CD14-positive monocyte (primary cell): ENCODE measurements around the gene C12orf43. TPM values are rescaled to one million over a fixed set of nuclear protein-coding genes. Genes with fewer than 3 reads are reported as not detected.

Experiments
- DNase-seq, 3 donors: peaks; one replicate each; pipeline ENCODE4 v3.0.0-alpha.2; 2011 to 2022
- H2AFZ ChIP-seq: 2 replicates; pipeline ENCODE4 v1.6.0; 2012; ENCODE audit warnings: mild to moderate bottlenecking, low read depth, low read length, inconsistent platforms; ENCODE audit not compliant: insufficient read depth, poor library complexity, severe bottlenecking
- H3K27ac ChIP-seq, 2 donors: 1 replicate in 1 of 2; 2 replicates in 1 of 2; pipeline ENCODE4 v1.5.1; 2012 to 2013; ENCODE audit warnings: low read length in 2 of 2, control low read depth in 1 of 2, inconsistent platforms in 1 of 2, low read depth in 1 of 2, mild to moderate bottlenecking in 1 of 2
- H3K27me3 ChIP-seq, 2 donors: one replicate each; pipeline versions ENCODE4 v1.6.0 to v1.6.1; 2011 to 2013; ENCODE audit warnings: low read length in 2 of 2; ENCODE audit not compliant: control insufficient read depth in 2 of 2, insufficient read depth in 2 of 2
- H3K36me3 ChIP-seq, 2 donors: replicated peaks in 1 of 2; 1 replicate in 1 of 2; 2 replicates in 1 of 2; pipeline versions ENCODE4 v1.5.1 to v1.6.1; 2012 to 2013; ENCODE audit warnings: low read length in 2 of 2, control low read depth in 1 of 2, inconsistent platforms in 1 of 2, mild to moderate bottlenecking in 1 of 2; ENCODE audit not compliant: insufficient read depth in 2 of 2, control insufficient read depth in 1 of 2
- H3K4me1 ChIP-seq, 2 donors: 1 replicate in 1 of 2; 2 replicates in 1 of 2; pipeline versions ENCODE4 v1.5.1 to v1.6.1; 2012 to 2013; ENCODE audit warnings: low read length in 2 of 2, control low read depth in 1 of 2, inconsistent platforms in 1 of 2, mild to moderate bottlenecking in 1 of 2, moderate library complexity in 1 of 2; ENCODE audit not compliant: insufficient read depth in 2 of 2, control insufficient read depth in 1 of 2
- H3K4me2 ChIP-seq: replicated peaks from 2 replicates; pipeline ENCODE3; 2012; ENCODE audit warnings: low read length, moderate library complexity, mild to moderate bottlenecking; ENCODE audit not compliant: poor library complexity, severe bottlenecking; ENCODE audit errors: extremely low read depth
- H3K4me3 ChIP-seq, 3 experiments: fragments of 200-600 bp in 1 of 3; sonication (generic) in 1 of 3; replicated peaks in 1 of 3; 1 replicate in 2 of 3; 2 replicates in 1 of 3; pipeline ENCODE4 v1.5.1; 2011 to 2013; ENCODE audit warnings: low read length in 3 of 3, mild to moderate bottlenecking in 3 of 3, control low read depth in 2 of 3, low read depth in 2 of 3, inconsistent platforms in 1 of 3, moderate library complexity in 1 of 3
- H3K79me2 ChIP-seq: 2 replicates; pipeline ENCODE4 v1.6.0; 2012; ENCODE audit warnings: mild to moderate bottlenecking, control low read depth, inconsistent platforms, low read length, moderate library complexity; ENCODE audit not compliant: insufficient read depth
- H3K9ac ChIP-seq: 2 replicates; pipeline ENCODE4 v1.6.0; 2017; ENCODE audit warnings: low read length, mild to moderate bottlenecking; ENCODE audit not compliant: insufficient read depth, poor library complexity, severe bottlenecking
- H3K9me3 ChIP-seq, 2 donors: replicated peaks in 1 of 2; 1 replicate in 1 of 2; 2 replicates in 1 of 2; pipeline versions ENCODE4 v1.5.1 to v1.6.1; 2012 to 2013; ENCODE audit warnings: low read length in 2 of 2, control low read depth in 1 of 2; ENCODE audit not compliant: control insufficient read depth in 1 of 2, insufficient read depth in 1 of 2
- H4K20me1 ChIP-seq: 2 replicates; pipeline ENCODE4 v1.6.0; 2012; ENCODE audit warnings: mild to moderate bottlenecking, low read length, control low read depth, moderate library complexity; ENCODE audit not compliant: insufficient read depth
- H3K27ac Mint-ChIP-seq, 7 donors: one replicate each; pipeline ENCODE4 v1.8.0; 2020; ENCODE audit warnings: mild to moderate bottlenecking in 7 of 7, mixed read lengths in 7 of 7, moderate library complexity in 6 of 7, inconsistent platforms in 2 of 7
- H3K27me3 Mint-ChIP-seq, 3 donors: one replicate each; pipeline ENCODE4 v1.8.0; 2021 to 2022; ENCODE audit warnings: low read depth in 3 of 3, mild to moderate bottlenecking in 3 of 3, mixed read lengths in 3 of 3, moderate library complexity in 3 of 3, inconsistent platforms in 1 of 3
- H3K36me3 Mint-ChIP-seq, 2 donors: one replicate each; pipeline ENCODE4 v1.8.0; 2020; ENCODE audit warnings: mixed read lengths in 2 of 2, inconsistent platforms in 1 of 2, mild to moderate bottlenecking in 1 of 2
- H3K4me1 Mint-ChIP-seq: one replicate; pipeline ENCODE4 v1.8.0; 2020; ENCODE audit warnings: mild to moderate bottlenecking, mixed read lengths
- H3K4me3 Mint-ChIP-seq, 2 donors: one replicate each; pipeline ENCODE4 v1.8.0; 2020; ENCODE audit warnings: mild to moderate bottlenecking in 2 of 2, mixed read lengths in 2 of 2, moderate library complexity in 1 of 2
- H3K9me3 Mint-ChIP-seq, 7 donors: one replicate each; pipeline ENCODE4 v1.8.0; 2020 to 2022; ENCODE audit warnings: mixed read lengths in 7 of 7, mild to moderate bottlenecking in 6 of 7, moderate library complexity in 6 of 7, inconsistent platforms in 2 of 7
- WGBS: methylation state at CpG from one replicate; pipeline ENCODE4 v1.1.5; 2013; ENCODE audit warnings: missing lambda C conversion rate; ENCODE audit not compliant: insufficient coverage; 5-methylcytosine and 5-hydroxymethylcytosine counted together
- intact Hi-C, 2 donors: fragments of 100-400 bp; cut with micrococcal nuclease; formaldehyde crosslinking; loops; one replicate each; pipeline versions ENCODE4 v1.15.0 to v1.15.1; 2023
- polyA plus RNA-seq, 3 donors: library from polyadenylated mRNA; depleted of rRNA in 1 of 3; unstranded in 2 of 3; stranded (reverse) in 1 of 3; fragments of 300-500 nt in 2 of 3; fragments of >200 nt in 1 of 3; fragmentation: Illumina TruSeq in 2 of 3; gene quantifications; 1 replicate in 2 of 3; 2 replicates in 1 of 3; pipeline ENCODE4 v1.2.3, GENCODE V29; 2012 to 2021
- TF ChIP-seq, protein P1 (sequence below): fragments of 200-600 bp; IDR thresholded peaks from one replicate; pipeline ENCODE4 v1.8.0; 2022; ENCODE audit warnings: antibody characterized with exemption, mild to moderate bottlenecking

The C12orf43 gene
- polyA plus RNA-seq, 3 donors: 7.2 to 10.9 (median 9.6) TPM

DNA sequence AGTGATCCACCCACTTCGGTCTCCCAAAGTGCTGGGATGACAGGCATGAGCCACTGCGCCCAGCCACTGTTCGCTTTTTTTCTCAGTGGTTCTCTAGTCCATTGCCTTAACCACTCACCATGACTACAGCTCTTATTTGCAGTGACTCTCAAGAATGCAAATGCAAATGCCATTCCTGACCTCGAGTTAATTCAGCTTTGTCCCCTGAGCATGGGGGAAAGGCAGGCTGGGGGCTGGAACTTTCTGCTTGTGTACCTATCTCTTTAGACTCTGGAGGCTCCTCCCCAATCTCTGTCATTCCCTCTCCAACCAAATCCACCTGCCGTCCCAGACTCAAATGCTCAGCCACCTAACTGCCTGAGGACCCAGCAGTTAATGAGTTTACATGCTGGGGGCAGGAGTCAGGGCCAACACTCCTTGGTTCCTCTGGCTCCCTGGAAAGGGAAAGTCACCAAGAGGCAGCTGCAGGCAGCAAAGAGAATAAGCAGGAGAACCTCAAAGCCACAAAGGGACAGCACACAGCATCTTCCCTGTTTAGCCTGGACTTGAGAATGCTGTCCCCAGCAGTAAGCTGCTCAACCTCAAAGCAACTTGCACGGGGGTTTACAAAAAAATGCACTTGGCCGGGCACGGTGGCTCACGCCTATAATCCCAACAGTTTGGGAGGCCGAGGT, 43.3 kb downstream of the C12orf43 start:
- Histone ChIP-seq H3K27me3 (no peaks in the 10 kb centered on the region), H3K9ac (no peak overlapping the region), H3K4me1 (peaks cover 10 to 14% of the 10 kb centered on the region in 2 donors), H3K4me2 (no peak overlapping the region), H4K20me1 (no peaks in the 10 kb centered on the region), H3K36me3 (no peaks in the 10 kb centered on the region), H3K4me3 (no peak overlapping the region), H3K9me3 (no peaks in the 10 kb centered on the region), H3K79me2 (no peaks in the 10 kb centered on the region), H2AFZ (no peak overlapping the region), H3K27ac (no peak overlapping the region)
- intact Hi-C loops: loop anchor here (5.0 to 10.0 kb wide), 3 partner anchors 328 to 391 kb away; partner anchors contain the start of genes CABP1 (in 2 of the 2) and POP5 (in 1 of the 2)
- Mint-ChIP-seq H3K27ac (no peak overlapping the region), H3K4me1 (peaks cover 14% of the 10 kb centered on the region), H3K36me3 (no peaks in the 10 kb centered on the region), H3K27me3 (no peaks in the 10 kb centered on the region), H3K4me3 (no peak overlapping the region), H3K9me3 (no peaks in the 10 kb centered on the region)
- 85% methylated on average over 4 of the region's 10 CpGs for WGBS
- TF ChIP-seq, protein P1, sequence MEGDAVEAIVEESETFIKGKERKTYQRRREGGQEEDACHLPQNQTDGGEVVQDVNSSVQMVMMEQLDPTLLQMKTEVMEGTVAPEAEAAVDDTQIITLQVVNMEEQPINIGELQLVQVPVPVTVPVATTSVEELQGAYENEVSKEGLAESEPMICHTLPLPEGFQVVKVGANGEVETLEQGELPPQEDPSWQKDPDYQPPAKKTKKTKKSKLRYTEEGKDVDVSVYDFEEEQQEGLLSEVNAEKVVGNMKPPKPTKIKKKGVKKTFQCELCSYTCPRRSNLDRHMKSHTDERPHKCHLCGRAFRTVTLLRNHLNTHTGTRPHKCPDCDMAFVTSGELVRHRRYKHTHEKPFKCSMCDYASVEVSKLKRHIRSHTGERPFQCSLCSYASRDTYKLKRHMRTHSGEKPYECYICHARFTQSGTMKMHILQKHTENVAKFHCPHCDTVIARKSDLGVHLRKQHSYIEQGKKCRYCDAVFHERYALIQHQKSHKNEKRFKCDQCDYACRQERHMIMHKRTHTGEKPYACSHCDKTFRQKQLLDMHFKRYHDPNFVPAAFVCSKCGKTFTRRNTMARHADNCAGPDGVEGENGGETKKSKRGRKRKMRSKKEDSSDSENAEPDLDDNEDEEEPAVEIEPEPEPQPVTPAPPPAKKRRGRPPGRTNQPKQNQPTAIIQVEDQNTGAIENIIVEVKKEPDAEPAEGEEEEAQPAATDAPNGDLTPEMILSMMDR: no peak
- DNase-seq: no peak

DNA sequence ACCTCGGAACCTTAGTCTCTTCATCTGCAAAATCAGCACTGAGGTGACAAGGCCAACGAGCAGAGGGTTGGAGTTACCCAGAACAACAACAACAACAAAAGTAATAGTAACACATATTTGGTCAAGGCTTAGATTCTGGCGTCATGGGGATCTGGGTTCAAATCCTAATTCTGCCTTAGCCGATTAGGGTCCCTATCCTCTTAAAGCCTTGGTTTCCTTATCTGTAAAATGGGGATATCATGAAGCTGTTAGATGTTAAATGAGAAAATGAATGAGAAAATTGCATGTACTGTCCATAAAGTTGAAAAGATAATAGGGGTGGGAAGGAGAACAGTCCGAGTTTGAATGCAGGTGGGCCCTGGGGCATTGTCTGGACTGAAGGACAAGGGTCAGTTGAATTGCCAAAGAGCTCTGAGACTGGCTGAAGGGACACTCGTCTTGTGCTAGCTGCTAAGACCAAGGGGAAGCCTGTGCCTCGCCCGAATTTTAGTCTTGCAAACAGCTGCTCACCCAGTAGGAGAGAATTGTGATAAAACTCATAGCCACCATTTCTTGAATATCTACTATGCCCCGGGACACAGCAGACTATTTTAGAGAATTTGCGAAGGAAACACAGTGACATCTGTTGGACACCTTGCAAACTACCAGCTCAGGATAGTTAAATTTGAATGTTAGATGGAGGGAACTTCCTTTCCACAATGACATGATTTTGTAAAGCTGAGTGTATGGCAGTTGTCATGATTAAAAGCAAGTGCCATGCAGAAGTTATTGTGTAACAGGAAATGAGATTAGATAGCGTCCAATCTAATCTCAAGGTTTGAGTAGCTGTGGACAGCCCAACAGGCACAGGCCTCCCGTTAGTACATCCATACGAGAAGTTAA, 44.7 kb downstream of the C12orf43 start:
- DNase-seq: peak; percentile 44 to 65 (median 62)
- no peaks in the 10 kb centered on the region for H3K9me3 Mint-ChIP-seq

More for the DNA sequence above, 44.7 kb downstream of the C12orf43 start:
- Histone ChIP-seq H3K27ac (no peak overlapping the region), H2AFZ (peak overlapping the region; percentile 39), H3K4me3 (no peak overlapping the region), H3K79me2 (no peaks in the 10 kb centered on the region), H3K9ac (no peak overlapping the region), H3K27me3 (no peaks in the 10 kb centered on the region), H4K20me1 (no peaks in the 10 kb centered on the region), H3K9me3 (no peaks in the 10 kb centered on the region), H3K4me1 (peaks cover 10 to 14% of the 10 kb centered on the region in 2 donors), H3K36me3 (no peaks in the 10 kb centered on the region), H3K4me2 (no peak overlapping the region)
- 39% methylated on average over 7 of the region's 13 CpGs for WGBS
- Mint-ChIP-seq H3K4me1 (peaks cover 14% of the 10 kb centered on the region), H3K27me3 (peaks cover 0 to 3% (median 0%) of the 10 kb centered on the region in 3 donors), H3K27ac (peak overlapping the region in 2 of 7 donors; percentile 1 to 61), H3K4me3 (peak overlapping the region in 1 of 2 donors; percentile 35), H3K36me3 (no peaks in the 10 kb centered on the region)
- intact Hi-C loops: loop anchor here (5.0 to 10.0 kb wide), 3 partner anchors 327 to 389 kb away; partner anchors contain the start of genes CABP1 (in 2 of the 2) and POP5 (in 1 of the 2)
- TF ChIP-seq, protein P1: peak; percentile 79
